Kidney epithelial cell (primary cell): ENCODE results near the gene ZFHX3. TPM values are rescaled to one million over a fixed set of nuclear protein-coding genes. Genes with fewer than 3 reads are reported as not detected.

ENCODE experiments used
- DNase-seq: peaks from one replicate; pipeline ENCODE4 v3.0.0-alpha.2; 2010; ENCODE audit warnings: low read depth
- H3K27me3 ChIP-seq: 2 replicates; pipeline ENCODE4 v1.6.0; 2011; ENCODE audit warnings: low read length; ENCODE audit not compliant: control insufficient read depth, insufficient read depth
- H3K36me3 ChIP-seq: 2 replicates; pipeline ENCODE4 v1.5.1; 2011; ENCODE audit warnings: low read length; ENCODE audit not compliant: control insufficient read depth, insufficient read depth
- H3K4me3 ChIP-seq: 2 replicates; pipeline ENCODE4 v1.5.1; 2011; ENCODE audit warnings: low read depth, mild to moderate bottlenecking, control low read depth, low read length
- total RNA-seq: library from RNA; depleted of rRNA; stranded (reverse); fragments of >200 nt; gene quantifications from 2 replicates; pipeline ENCODE4 v1.2.3, GENCODE V29; 2015
- TF ChIP-seq, protein P1 (sequence below): IDR thresholded peaks from 2 replicates; pipeline ENCODE4 v1.5.1; 2011; ENCODE audit warnings: mild to moderate bottlenecking, moderate library complexity, low read length, control low read depth, inconsistent platforms; ENCODE audit not compliant: insufficient read depth, poor library complexity, severe bottlenecking

Gene ZFHX3
- total RNA-seq, 1 donor from 2014 or later, result 19.9 TPM

DNA sequence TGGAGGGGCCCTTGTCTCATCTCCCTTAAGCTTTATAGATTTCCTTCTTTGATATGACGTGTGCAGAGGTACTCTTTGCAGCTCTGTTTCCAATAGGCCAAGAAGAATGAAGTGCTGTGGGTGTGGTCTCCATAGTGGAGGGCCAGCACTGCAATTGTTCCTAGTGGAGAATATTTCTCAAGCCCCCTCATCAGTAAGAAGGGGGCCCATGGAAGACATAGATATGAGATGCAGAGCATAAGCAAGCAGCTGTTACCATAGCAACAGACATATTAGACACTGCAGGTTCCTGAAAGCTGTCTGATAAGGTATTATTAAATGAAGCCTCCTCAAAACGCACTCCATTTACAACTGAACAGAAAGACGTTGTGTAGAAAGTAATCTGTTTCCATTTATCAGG, 240.7 kb downstream of the ZFHX3 start:
- Histone ChIP-seq H3K36me3 (peaks cover 1% of the 10 kb centered on the region), H3K27me3 (no peaks in the 10 kb centered on the region), H3K4me3 (no peak overlapping the region)
- TF ChIP-seq, protein P1, sequence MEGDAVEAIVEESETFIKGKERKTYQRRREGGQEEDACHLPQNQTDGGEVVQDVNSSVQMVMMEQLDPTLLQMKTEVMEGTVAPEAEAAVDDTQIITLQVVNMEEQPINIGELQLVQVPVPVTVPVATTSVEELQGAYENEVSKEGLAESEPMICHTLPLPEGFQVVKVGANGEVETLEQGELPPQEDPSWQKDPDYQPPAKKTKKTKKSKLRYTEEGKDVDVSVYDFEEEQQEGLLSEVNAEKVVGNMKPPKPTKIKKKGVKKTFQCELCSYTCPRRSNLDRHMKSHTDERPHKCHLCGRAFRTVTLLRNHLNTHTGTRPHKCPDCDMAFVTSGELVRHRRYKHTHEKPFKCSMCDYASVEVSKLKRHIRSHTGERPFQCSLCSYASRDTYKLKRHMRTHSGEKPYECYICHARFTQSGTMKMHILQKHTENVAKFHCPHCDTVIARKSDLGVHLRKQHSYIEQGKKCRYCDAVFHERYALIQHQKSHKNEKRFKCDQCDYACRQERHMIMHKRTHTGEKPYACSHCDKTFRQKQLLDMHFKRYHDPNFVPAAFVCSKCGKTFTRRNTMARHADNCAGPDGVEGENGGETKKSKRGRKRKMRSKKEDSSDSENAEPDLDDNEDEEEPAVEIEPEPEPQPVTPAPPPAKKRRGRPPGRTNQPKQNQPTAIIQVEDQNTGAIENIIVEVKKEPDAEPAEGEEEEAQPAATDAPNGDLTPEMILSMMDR, result no peak
- no peak for DNase-seq

DNA sequence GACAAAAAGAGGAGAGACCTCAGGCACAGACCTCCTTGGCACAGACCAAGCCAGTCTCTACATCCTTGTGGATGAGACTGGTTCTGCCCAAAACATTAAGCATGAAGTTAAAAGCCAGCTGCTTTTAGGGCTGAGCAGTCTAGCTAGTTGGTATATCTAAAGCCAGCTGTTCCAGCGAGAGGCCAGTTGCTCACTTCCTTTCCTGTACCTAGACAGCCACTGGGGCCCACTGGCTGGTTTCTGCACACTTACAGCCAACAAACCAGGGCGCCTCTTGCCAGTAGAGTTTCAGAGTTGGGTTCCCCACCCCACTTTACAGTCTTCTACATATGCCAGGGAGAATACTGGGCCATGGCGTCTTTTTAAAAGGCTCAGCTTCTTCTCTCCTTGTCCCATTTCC, 242.4 kb downstream of the ZFHX3 start:
- Histone ChIP-seq H3K4me3 (no peak overlapping the region), H3K27me3 (no peaks in the 10 kb centered on the region), H3K36me3 (no peaks in the 10 kb centered on the region)
- TF ChIP-seq, protein P1, result no peak
- no peak for DNase-seq

DNA sequence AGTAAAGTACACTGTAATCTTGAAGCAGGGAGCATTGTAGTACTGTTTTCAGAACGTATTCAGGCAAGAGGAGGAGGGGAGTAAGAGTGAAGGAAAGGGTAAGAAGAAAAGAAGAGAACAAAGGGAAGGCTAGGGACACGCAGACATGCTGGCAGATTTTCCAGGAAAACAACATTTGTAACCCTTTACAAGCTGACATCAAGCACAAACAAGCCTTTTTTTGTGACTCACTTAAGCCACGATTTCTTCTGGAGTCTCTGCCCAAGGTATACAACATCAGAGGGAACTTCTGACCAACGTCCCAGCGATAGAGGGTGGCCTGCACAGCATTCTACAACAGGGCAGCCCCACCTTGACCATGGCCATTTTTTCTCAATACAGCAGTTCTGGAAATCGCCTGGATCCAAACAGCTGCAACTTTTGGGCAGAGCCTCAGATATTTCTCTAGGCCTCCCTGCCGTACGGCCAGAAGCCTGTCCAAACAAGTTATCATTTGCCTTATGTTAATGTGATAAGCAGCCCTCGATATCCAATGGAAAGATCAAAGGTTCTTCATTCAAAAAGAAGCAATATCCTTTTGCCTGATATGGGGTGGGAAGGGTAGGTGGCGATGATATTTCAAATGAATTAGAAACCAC, 247.3 kb downstream of the ZFHX3 start:
- H3K4me3 ChIP-seq, result no peak overlapping the region
- no peaks in the 10 kb centered on the region for H3K27me3 ChIP-seq

DNA sequence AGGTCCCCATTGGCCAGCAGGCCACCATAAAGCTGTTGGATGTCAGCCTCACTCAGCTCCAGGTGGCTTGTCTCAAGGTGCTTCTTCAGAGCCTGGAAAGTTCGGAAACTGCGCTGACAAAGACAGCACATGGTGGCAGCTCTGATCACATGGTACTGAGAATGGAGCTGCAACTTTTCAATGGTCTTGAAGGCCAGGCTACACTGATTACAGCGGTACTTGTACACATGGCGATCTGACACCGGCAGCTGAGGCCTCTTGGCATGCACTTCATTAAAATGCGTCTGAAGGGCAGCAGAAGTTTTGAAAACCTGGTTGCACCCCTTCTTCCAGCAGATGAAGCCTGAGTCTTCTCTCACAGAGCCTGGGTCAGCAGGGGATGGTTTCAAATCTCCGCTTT, 249.7 kb downstream of the ZFHX3 start:
- peaks cover 1% of the 10 kb centered on the region for H3K36me3 ChIP-seq
- H3K4me3 ChIP-seq, result no peak overlapping the region
- no peak for DNase-seq
- peaks cover 3% of the 10 kb centered on the region for H3K27me3 ChIP-seq
- TF ChIP-seq, protein P1, result no peak

More for the DNA sequence above, 247.3 kb downstream of the ZFHX3 start:
- H3K36me3 ChIP-seq, result peaks cover 1% of the 10 kb centered on the region
- TF ChIP-seq, protein P1, result no peak
- no peak for DNase-seq

DNA sequence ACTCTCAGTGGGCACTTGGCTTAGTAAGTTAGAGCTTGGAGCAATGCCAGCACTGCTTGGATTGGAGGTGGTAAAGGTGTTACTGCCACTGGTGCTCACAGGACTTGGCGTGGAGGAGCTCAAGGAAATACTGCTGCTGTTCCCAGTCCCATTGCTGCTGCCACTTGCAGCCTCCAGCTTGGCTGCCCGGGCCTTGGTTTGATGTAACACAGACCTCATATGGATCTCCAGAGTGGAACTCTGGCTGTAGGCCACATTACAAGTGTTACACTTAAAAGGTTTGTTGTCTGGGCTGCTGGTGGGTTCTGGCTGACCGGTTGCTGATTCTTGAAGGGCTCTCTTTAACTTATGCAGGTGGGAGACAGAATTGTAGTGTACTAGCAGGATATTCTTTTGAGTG, 250.3 kb downstream of the ZFHX3 start:
- peaks cover 1% of the 10 kb centered on the region for H3K36me3 ChIP-seq
- H3K27me3 ChIP-seq, result peaks cover 3% of the 10 kb centered on the region
- H3K4me3 ChIP-seq, result no peak overlapping the region
- TF ChIP-seq, protein P1, result no peak
- no peak for DNase-seq

DNA sequence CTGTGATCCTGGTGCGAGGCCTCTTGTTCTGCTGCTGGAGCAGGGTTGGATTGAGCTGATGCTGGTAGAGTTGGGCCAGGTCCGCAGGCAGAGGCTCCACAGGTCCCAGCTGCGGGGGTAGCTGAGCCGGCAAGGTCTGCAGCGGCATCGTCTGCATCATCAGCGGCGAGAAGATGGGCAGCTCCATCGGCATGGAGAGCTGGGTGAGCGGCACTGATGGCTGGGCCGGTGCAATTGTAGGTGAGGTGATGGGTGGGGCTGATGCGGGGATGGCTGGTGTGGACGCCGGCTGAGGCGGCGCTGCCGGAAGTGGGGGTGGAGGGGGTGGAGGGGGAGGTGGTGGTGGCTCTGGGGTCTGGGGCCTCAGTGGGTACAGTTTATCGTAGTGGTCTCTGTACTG, 251.7 kb downstream of the ZFHX3 start:
- no peak overlapping the region for H3K4me3 ChIP-seq
- TF ChIP-seq, protein P1, result no peak
- H3K27me3 ChIP-seq, result peaks cover 3% of the 10 kb centered on the region
- DNase-seq, result no peak
- H3K36me3 ChIP-seq, result peaks cover 1% of the 10 kb centered on the region
